OCI-LY1 (cell line): ENCODE measurements around the gene NUP214.

Experiments
- EZH2 ChIP-seq: fragments of 200-600 bp; sonication (generic), shearing (Covaris generic); IDR thresholded peaks from 2 replicates; pipeline ENCODE4 v1.8.0; 2017; ENCODE audit warnings: borderline replicate concordance, mixed run types, mild to moderate bottlenecking, antibody characterized with exemption, low read length, moderate library complexity, mixed read lengths
- TF ChIP-seq, protein P1 (sequence below): fragments of 200-600 bp; sonication (generic), shearing (Covaris generic); IDR thresholded peaks from 2 replicates; pipeline ENCODE4 v1.5.1; 2017; ENCODE audit warnings: mild to moderate bottlenecking, antibody characterized with exemption, low read length, moderate library complexity, mixed read lengths

- TF ChIP-seq, protein P1, sequence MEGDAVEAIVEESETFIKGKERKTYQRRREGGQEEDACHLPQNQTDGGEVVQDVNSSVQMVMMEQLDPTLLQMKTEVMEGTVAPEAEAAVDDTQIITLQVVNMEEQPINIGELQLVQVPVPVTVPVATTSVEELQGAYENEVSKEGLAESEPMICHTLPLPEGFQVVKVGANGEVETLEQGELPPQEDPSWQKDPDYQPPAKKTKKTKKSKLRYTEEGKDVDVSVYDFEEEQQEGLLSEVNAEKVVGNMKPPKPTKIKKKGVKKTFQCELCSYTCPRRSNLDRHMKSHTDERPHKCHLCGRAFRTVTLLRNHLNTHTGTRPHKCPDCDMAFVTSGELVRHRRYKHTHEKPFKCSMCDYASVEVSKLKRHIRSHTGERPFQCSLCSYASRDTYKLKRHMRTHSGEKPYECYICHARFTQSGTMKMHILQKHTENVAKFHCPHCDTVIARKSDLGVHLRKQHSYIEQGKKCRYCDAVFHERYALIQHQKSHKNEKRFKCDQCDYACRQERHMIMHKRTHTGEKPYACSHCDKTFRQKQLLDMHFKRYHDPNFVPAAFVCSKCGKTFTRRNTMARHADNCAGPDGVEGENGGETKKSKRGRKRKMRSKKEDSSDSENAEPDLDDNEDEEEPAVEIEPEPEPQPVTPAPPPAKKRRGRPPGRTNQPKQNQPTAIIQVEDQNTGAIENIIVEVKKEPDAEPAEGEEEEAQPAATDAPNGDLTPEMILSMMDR: no peak
- TF ChIP-seq EZH2: no peak
These were observed 146.8 kb downstream of the NUP214 start for GRCh38 chr9:131272212-131272611.
